HG03196 (cell line): Measurements from ENCODE around the gene ZNF423.

Experiments used
- ATAC-seq: cut with Tn5 transposase; IDR thresholded peaks from one replicate; pipeline ENCODE4 v1.9.1; 2021; ENCODE audit not compliant: unreplicated experiment

Gene ZNF423

DNA sequence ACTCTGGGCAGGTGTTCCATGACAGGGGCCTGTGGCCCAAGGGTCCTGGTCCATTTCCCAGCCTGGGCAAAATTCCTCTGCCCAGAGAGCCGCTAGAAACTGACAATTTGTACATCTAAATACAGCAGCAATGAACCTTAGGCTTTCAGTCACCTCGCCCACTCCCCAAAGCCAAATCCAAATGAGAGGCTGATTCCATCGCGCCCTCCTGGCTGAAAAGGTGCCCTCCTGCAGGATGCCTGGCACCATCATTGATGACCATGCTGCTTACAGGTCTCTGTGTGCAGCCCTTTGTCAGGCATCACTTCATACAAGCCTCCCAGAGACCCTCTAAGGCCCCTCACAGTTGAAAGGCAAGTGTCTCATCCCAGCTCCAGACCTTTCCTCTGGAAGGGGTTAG is 367.6 kb downstream of the ZNF423 start:
- no peak for ATAC-seq

DNA sequence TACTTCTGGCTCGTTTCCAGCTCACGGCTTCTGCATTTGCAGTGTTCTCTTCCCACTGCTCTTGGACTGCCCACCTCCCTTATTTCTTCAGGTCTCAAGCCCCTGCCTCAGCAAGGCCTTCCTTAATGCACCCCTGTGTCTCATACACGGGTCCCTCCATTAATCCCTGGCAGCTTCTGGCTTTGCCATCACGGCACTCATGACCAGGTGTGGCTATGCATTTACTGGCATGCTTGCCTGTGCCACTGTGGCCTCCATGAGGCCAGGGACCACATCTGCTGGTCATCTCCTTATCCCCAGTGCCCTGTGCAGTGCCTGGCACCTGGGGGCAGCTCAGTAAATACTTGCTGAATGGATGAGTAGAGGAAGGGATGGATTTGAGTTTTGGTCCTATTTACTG is 368.2 kb downstream of the ZNF423 start:
- ATAC-seq, result no peak

DNA sequence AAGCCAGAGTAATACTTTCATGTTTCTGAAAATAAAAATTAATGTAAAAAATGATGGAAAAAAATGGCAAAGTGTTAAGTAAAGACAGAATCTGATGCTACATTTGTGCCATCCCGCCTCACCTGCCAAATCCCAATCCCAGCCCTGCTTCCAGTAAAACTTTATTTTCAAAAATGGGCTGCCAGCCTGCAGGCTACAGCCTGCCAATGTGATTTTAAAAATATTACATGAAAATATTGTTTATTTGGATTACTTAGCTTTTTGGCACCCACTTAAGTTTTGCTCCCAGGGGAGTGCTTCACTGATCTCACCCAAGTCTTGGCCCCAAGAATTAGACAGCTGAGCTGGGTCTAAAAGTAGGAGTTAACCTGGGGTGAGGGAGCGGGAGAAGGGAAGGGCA is 369.5 kb downstream of the ZNF423 start:
- no peak for ATAC-seq

DNA sequence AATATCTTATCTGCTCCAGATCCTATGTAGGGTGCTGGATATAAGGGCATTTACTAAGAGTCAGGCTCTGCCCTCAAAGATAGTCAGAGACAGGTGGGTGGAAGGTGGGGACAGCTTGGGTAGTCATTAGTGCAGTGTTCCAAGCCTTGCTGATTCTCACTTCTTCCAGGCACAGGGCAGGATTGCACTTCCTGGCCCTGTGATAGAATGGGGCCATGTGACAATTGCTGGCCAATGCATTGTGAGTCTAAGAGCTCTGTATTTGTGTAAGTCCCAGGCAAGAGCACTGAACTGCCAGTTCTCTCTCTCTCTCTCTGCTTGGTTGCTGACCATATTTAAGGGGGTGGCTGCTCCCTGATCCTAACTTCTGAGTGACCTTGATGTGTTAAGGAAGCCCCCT is 370.2 kb downstream of the ZNF423 start:
- no peak for ATAC-seq

DNA sequence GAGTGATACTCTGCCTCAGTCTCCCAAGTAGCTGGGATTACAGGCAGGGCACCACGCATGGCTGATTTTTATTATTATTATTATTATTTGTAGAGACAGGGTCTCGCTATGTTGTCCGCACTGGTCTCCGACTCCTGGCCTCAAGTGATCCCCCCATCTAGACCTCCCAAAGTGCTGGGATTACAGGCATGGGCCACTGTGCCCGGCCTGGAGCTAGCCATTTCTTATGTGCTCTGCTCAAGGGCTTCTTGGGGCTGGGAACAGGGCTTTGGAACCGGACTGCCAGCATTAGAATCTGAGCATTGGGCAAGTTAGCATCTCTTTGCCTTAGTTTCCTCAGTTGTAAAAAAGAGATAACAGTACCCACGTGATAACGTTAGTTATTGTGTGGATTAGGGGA is 371.0 kb downstream of the ZNF423 start:
- ATAC-seq, result no peak

DNA sequence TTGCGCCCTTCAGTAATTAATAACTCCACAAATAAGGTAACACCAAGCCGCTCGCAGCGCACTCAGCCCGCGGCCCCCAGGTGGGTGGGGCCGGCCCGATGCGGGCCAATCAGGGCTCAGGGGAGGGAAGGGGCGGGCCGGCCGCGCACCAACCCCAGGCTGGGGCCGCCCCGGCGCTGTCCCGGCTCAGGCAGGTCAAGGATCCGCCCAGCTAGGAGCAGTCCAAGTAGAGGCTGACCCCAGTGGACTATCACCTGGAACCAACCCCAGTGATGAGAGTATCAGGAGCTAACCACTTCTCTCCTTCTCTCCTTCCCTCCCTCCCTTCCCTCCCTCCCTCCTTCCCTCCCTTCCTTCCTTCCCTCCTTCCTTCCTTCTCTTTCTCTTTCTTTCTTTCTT is 371.5 kb downstream of the ZNF423 start:
- ATAC-seq, result no peak

DNA sequence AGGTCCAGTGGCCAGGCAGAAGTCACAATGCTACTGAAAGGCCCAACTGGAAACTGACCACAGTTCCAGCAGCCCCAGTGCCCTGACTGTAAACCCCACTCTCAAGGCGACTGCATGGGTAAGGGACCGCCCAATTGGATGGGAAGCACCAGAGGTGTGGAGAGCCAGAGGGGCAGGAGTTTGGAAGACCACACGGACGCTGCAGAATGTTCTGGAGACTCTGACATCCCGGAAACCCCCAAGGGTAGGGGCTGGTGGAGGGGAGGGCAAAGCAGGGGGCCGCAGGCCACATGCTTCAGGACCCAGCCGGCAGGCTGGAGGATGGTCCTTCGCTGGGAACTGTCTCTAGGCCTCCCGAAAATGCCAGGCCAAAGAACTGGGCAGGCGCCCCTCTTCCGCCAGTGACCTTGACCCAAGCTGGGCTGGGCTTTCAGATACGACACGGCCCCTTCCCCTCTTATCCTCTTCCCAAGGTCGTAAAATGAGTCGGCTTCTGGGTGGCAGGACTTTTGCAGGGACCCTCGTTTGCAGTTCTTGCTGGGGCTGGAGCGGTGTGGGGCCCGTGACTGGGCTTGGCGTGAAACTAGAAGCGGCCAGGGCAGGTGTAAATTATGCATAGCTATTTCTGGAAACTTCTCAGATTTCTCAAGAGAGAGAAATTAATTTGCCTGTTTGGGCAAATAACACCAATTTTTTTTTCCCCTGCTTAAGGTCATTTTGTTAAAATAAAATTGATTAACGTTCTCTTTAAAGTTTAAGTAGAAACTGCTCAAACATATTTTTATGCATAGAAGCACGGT is 372.1 kb downstream of the ZNF423 start:
- ATAC-seq, result no peak

DNA sequence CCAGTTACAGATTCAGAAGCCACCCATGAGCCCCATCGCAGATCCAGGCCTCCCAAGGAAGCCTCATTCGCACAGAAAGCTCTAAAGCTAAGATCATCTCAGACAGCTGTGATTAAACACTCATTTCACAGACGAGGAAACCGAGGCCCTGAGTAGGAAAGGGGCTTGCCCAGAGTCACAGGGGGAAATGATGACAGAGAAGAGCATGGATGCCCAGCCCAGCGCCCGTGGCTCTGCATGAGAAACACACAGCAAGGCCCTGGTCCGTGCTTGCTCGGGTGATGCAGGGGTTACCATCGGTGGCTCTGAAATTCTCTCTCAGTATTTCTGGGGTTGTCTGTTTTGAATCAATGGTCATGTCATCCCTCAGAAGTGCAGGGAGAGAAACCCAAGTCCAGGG is 372.7 kb downstream of the ZNF423 start:
- ATAC-seq, result no peak

DNA sequence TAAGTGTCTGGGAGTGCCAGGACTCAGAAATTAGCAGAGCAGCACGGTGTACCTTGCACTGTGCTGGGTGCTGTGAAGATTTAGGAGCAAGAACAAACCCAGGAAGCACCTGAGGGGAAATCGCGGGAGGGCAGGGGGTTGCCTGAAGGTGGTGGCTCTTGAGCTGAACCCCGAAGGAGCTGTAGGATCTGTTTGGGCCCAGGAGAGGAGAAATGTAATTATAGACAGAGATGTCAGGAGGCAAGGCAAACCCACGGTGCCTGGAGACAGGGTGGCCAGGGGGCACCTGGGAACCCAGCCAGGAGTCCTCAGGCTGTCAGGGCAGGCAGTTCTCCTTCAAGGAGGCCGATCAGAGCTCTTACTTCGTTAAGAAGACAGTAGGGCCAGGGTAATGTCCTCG is 373.2 kb downstream of the ZNF423 start:
- no peak for ATAC-seq

DNA sequence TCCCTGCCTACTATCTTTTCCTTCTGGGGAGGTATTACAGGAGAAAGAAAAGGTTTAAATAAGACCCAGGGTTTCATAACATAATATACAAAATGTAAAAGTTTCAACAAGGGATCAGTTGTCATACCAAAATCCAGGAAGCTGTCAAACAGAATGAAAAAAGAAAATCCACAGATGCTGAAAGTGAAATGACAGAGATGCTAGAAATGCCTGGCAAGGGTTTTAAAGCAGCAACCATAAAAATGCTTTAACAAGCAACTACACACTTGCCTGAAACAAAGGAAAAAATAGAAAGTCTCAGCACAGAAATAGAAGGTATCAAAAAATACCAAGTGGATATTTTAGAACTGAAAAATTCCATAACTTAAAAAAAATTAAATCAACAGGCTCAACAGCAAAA is 377.3 kb downstream of the ZNF423 start:
- no peak for ATAC-seq

DNA sequence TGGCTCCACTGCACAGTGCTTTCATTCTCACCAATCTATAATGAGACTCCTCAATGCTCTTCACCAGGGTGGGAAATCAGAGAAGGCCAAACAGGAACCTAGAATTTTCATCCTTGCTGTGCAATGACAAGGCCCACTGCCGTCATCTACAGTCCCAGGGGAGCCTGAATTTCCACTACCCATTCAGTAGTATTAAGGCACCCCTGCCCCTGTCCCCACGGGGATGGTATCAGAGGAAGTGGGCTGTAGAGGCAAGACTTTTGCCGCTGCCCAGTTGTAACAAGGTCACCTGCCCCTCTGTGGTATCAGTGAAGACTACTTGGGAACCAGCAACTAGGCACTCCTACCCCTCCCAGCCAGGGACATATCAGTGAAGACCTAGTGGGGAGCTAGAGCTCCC is 377.8 kb downstream of the ZNF423 start:
- no peak for ATAC-seq

DNA sequence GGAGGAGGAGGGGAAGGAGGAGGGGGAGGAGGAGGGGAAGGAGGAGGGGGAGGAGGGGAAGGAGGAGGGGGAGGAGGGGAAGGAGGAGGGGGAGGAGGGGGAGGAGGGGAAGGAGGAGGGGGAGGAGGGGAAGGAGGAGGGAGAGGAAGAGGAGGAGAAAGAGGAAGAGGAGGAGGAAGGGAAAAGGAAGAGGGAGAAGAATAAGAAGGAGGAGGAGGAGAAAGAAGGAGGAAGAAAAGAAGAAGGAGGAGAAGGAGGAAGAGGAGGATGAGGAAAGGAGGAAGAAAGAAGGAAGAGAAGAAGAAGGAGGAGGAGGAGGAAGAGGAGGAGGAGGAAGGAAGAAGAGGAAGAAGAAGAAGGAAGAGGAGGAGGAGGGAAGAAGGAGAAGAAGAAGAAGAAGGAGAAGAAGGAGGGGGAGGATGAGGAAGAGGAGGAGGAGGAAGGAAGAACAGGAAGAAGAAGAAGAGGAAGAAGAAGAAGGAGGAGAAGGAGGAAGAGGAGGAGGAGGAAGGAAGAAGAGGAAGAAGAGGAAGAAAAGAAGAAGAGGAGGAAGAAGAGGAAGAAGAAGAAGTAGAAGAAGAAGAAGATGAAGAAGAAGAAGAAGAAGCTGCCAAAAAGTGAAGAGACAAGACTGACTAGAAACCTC is 378.5 kb downstream of the ZNF423 start:
- no peak for ATAC-seq

DNA sequence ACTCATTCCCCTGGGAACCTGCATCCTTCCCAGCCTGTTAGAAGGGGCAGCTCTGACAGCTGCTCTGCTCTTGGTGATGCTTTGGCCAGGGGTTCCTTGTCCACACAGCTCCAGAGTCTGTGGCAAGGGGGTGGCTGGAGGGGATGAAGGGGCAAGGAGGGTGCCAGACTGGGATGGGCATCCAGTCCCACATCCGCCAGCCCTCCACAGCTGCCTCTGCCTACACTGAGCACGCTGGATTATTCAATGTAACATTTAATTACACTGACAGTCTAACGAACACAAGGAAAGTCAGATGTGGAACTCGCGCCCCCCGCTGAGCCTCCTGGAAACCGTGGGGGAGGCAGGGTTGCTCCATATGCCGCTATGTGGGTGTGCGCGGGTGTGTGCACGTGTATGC is 381.2 kb downstream of the ZNF423 start:
- ATAC-seq, result no peak

DNA sequence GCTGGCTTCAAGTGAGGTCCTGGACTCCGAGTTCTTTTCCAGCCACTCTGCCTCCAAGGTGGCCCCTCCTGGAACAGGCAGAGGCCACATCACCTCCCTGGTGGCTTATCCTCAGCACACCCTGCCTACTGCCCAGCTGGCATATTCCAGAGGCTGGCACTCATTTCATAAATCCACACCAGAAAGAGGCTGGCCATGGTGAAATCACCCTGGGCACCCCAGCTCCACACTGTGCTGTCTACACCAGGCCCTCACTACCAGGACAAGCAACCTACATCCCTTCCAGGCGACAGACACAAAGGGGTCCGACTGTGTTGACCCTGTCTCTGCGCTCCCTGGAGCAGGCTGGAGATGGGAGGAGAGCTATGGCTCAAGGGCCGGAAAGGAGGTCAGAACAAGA is 382.1 kb downstream of the ZNF423 start:
- ATAC-seq, result no peak

DNA sequence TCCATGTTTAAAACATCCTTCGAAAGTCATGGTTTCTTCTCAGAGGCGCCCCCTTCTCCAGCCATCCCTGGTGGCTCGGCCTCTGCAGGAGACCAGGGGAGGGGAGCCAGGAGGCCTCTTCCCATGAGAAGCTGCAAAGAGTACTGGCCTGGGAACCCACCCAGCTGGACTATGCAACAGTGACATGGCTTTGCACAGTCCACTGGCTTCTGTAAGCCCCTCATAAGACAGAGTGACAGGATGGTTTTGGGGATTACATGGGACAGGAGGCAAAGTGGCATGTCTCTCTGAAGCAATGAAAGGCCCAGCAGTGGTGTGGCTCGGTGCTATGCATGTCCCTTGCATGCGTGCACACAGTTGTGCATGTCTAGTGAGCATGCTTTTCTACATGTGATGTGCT is 382.8 kb downstream of the ZNF423 start:
- ATAC-seq, result no peak

DNA sequence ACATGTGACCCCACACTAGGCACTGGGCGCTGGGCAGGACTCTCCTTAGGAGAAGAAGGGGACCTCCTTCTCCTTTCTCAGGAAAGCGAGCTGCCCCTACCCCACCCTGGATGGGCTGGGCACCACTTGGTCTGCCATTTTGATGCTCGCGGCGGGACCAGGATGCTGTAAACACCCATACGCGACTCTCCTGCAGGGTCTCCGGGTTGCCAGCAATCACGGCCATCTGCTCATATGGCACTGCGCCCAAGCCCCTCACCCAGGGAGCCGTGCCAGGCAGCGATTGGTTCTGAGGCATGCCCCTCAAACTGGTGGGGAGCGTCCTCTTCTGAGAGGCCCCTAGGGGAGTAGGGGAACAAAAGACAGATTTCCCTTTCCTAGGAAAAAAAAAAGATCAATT is 383.3 kb downstream of the ZNF423 start:
- no peak for ATAC-seq

DNA sequence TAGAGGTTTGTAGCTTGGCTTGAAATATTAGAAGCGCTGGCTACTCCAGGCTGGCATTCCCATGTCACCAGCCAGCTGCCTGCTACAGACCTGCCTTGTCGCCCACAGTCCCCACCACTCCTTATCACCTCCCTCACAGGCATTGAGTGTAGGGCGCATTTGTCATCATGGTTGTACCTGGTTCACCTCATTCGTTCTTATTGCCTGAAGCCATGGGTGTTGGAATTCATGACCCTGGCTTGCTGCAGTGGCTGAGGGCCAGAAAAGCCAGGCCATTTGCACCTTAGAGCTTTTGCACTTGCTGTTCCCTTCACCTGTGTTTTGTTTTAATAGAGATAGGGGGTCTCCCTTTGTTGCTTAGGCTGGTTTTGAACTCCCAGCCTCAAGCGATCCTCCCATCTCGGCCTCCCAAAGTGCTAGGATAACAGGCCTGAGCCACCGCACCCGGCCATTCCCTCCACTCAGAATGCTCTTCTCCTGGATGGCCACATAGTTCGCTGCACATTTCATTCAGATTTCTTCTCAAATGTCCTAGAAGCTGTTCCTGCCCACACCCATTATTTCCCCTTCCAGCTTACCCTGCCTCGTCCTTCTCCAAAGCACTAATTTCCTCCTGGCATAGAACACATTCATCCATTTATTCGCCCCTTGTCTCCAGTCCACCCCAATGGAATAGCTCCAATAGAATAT is 384.7 kb downstream of the ZNF423 start:
- no peak for ATAC-seq

DNA sequence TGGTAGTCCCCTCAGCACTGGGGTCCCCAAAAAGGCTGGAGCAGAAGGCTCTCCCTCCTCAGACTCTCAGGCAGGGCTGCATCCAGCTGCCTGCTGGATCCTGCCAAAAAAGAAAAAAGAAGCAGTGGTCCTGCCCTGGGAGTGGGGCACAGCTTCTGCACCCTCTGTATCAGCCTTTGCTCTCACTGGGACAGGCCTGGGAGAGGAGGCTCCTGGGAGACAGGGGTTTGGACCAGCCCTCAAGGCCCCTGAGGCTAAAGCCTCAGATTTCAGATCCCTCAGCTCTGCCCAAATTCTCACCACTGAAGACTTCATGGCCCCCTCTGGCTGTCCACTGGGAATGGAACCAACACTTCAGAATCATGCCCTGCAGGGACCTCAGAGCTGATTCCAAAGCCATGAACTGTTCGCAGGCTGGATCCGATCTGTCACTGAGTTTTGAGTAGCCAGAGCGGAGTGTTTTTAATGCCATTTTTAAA is 385.4 kb downstream of the ZNF423 start:
- ATAC-seq, result no peak

DNA sequence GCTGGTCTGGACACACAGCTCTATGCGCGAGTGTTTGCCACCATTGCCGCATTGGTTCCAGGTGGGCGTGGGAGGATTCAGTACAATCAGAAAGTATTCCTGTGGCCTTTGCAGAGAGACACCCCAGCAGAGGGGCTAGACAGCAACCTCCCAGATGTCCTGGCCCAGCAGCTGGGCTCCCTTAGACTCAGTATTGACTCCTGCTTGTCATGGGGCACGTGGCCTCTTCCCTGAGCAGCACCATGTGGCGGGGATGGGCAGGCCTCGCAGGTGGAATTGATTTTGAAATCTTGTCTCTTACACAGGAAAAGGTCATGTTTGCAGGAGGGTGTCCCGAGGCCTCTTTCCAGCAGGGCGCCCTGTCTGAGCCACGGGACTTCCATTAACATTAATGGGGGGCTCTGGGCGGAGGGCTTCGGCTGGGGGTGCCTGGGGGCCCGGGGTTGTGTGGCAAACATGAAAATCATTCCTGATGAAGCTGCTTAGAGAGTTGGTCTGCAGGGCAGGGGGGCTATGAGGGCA is 385.9 kb downstream of the ZNF423 start:
- no peak for ATAC-seq

DNA sequence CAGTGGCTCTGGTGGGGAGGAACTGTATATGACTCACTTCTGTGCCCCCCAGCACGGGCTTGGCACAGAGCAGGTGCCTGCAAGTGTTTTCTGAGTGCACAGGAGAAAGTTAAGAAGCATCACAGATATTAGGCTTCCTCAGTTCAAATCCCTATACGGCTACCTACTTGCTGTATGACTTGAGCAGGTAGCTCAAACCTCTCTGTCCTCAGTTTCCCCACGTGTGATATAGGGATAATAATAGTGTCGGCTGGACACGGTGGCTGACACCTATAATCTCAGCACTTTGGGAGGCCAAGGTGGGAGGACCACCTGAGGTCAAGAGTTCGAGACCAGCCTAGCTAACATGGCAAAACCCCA is 386.6 kb downstream of the ZNF423 start:
- ATAC-seq, result no peak

DNA sequence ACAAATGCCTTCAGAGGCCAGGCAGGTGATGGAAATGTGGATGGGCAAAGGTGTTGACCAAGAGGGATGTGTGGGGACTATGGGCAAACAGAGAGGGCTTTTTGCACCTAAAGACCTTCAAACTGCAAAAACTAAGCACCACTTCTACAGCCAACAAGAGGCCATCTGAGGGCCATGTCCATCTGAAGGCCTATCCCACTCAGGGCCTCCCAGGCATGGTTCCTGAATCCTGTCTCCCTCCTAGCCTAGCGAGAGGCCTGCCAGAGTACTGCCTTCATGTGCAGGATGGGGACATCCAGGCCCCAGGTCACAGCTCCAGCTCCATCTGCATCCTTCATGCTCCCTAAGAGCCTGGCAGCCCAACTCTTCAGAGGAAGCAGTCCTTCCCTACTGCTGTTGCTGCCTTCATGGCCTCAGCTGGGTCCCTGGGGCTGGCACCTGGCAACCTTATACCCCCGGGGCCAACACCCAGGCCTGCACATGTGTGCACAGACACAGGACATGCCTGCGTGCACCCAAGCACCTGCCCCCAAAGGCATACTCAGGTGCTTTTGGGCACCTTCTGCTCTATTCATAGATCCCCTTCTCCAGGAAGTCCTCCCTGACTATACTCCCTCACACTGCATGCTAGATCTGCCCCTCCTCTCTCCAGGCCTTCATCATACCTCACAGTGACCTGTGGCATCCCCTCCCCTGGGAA is 387.2 kb downstream of the ZNF423 start:
- no peak for ATAC-seq
